SK-N-MC (cell line): ENCODE measurements around the gene KCNAB2.

Source experiments
- DNase-seq: peaks from one replicate; pipeline ENCODE4 v3.0.0-alpha.2; 2011; ENCODE audit warnings: low read depth, low spot score
- H3K27ac ChIP-seq: fragments of 200-600 bp; sonication (generic); 2 replicates; pipeline ENCODE4 v1.5.1; 2016; ENCODE audit warnings: mixed run types
- H3K36me3 ChIP-seq: fragments of 200-600 bp; sonication (generic); 2 replicates; pipeline ENCODE4 v1.6.1; 2017; ENCODE audit warnings: antibody characterized with exemption, low read length, mixed read lengths; ENCODE audit not compliant: insufficient read depth
- H3K4me3 ChIP-seq: fragments of 200-600 bp; sonication (generic); 2 replicates; pipeline ENCODE4 v1.5.1; 2016
- H3K9ac ChIP-seq: fragments of 200-600 bp; sonication (generic); 2 replicates; pipeline ENCODE4 v1.8.0; 2017; ENCODE audit warnings: mixed run types, mixed read lengths; ENCODE audit not compliant: insufficient read length
- H3K9me3 ChIP-seq: fragments of 200-600 bp; sonication (generic); 2 replicates; pipeline ENCODE4 v1.6.1; 2017; ENCODE audit warnings: low read depth, mild to moderate bottlenecking, antibody characterized with exemption, low read length, moderate library complexity, mixed read lengths
- EZH2 ChIP-seq: fragments of 200-600 bp; sonication (generic); IDR thresholded peaks from one replicate; pipeline ENCODE4 v1.6.1; 2017; ENCODE audit warnings: antibody characterized with exemption
- FOXP2 ChIP-seq: optimal IDR thresholded peaks from 2 replicates; pipeline ENCODE3; 2011; ENCODE audit warnings: mild to moderate bottlenecking, moderate library complexity; ENCODE audit not compliant: insufficient read depth; ENCODE audit errors: extremely low read length, control extremely low read depth
- POLR2AphosphoS5 ChIP-seq: IDR thresholded peaks from 2 replicates; pipeline ENCODE4 v1.6.1; 2012; ENCODE audit warnings: mild to moderate bottlenecking, low read depth, low read length, borderline replicate concordance

Gene KCNAB2

GRCh38 chr1:6093071-6093470 is 47.4 kb downstream of the KCNAB2 start:
- no peak overlapping the region for H3K27ac ChIP-seq

GRCh38 chr1:6093611-6094010 is 47.9 kb downstream of the KCNAB2 start:
- Histone ChIP-seq H3K4me3 (no peak overlapping the region), H3K9ac (no peak overlapping the region), H3K9me3 (no peaks in the 10 kb centered on the region), H3K27ac (no peak overlapping the region), H3K36me3 (no peaks in the 10 kb centered on the region)
- DNase-seq = no peak
- TF ChIP-seq POLR2AphosphoS5 = no peak
- TF ChIP-seq FOXP2 = no peak
- no peak for TF ChIP-seq EZH2

More at GRCh38 chr1:6093071-6093470, 47.4 kb downstream of the KCNAB2 start:
- no peak for DNase-seq
- TF ChIP-seq POLR2AphosphoS5 = no peak
- no peak for TF ChIP-seq FOXP2
- TF ChIP-seq EZH2 = no peak
- no peaks in the 10 kb centered on the region for H3K36me3 ChIP-seq
- no peak overlapping the region for H3K9ac ChIP-seq
- no peaks in the 10 kb centered on the region for H3K9me3 ChIP-seq
- no peak overlapping the region for H3K4me3 ChIP-seq

DNA sequence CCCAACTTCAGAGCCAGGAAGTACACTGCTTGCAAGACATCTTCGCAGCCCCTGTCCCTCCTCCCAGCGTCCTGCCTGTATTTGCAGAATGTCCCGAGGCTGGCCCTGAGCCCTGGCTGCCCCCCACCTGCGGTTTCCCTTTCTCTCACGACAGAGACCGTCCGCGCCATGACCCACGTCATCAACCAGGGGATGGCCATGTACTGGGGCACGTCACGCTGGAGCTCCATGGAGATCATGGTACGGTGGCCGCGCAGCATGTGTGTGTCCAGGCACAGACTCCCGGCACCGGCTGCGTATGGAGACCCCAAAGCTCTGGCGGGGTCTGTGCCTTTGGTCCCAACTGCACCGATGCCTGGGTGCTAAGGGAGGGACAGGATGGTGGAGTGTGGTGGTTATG is 48.6 kb downstream of the KCNAB2 start:
- Histone ChIP-seq H3K9ac (no peak overlapping the region), H3K4me3 (no peak overlapping the region), H3K36me3 (no peaks in the 10 kb centered on the region), H3K27ac (no peak overlapping the region), H3K9me3 (no peaks in the 10 kb centered on the region)
- no peak for TF ChIP-seq FOXP2
- no peak for TF ChIP-seq POLR2AphosphoS5
- no peak for TF ChIP-seq EZH2
- DNase-seq = no peak

DNA sequence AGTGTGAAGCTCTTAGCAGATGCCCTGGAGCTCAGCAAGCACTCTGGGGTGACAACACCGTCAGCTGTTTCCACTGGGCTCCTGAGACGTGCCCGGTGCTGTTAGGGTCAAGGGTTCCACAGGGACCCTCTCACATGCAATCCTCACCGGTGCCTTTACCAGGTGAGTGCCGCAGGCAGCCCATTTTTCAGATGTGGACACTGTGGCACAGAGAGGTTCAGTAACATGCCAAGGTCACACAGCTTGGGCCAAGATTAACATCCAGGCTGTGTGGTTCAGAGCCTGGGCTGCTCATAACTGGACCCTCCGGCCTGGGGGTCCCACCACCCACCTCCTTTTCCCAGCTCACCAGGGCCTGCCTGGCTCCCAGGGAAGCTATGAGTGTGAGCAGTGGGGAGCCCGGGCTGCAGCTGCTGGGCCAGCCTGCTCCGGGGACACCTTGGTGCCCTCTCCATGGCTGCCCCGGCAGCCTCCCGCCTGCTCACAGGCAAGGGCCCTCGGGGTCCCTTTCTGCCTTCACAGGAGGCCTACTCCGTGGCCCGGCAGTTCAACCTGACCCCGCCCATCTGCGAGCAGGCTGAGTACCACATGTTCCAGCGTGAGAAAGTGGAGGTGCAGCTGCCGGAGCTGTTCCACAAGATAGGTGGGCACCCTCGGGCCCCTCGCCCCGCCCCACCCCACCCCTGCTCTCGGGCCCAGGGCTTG is 49.3 kb downstream of the KCNAB2 start:
- Histone ChIP-seq H3K4me3 (no peak overlapping the region), H3K36me3 (no peaks in the 10 kb centered on the region), H3K9ac (no peak overlapping the region), H3K9me3 (no peaks in the 10 kb centered on the region), H3K27ac (no peak overlapping the region)
- DNase-seq = no peak
- TF ChIP-seq EZH2 (no peak), FOXP2 (no peak), POLR2AphosphoS5 (no peak)

- no peak overlapping the region for H3K9ac ChIP-seq
- H3K9me3 ChIP-seq = no peaks in the 10 kb centered on the region
- DNase-seq = no peak
- H3K27ac ChIP-seq = no peak overlapping the region
- H3K4me3 ChIP-seq = no peak overlapping the region
- TF ChIP-seq FOXP2 (no peak), POLR2AphosphoS5 (no peak), EZH2 (no peak)
- H3K36me3 ChIP-seq = no peaks in the 10 kb centered on the region
Measured at GRCh38 chr1:6095511-6096242, 50.0 kb downstream of the KCNAB2 start.

GRCh38 chr1:6096243-6097116 is 50.8 kb downstream of the KCNAB2 start:
- H3K36me3 ChIP-seq = no peaks in the 10 kb centered on the region
- TF ChIP-seq POLR2AphosphoS5 = no peak
- no peak for TF ChIP-seq FOXP2
- no peak for TF ChIP-seq EZH2

DNA sequence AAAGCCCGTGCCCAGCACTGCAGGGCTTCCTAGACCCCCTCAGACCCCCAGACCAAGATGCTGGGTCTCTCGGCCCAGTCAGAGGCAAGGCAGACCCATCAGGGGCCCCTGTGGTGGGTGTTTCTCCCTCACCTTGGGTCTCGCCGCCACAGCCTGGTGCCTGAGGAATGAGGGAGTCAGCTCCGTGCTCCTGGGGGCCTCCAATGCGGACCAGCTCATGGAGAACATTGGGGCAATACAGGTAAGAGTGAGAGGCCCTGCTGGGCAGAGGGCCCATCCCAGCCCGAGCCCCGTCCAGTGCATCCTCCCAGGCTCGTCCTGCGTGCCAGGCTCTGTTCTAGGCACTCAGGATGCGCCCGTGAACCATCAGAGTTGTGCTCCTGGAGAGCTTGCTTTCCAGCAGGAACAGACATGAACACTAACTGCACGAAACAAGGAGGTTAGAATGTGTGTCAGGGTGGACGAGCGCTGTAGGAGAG is 51.5 kb downstream of the KCNAB2 start:
- DNase-seq = no peak
- H3K36me3 ChIP-seq = no peaks in the 10 kb centered on the region
- H3K9ac ChIP-seq = no peak overlapping the region
- no peak overlapping the region for H3K27ac ChIP-seq
- no peaks in the 10 kb centered on the region for H3K9me3 ChIP-seq
- TF ChIP-seq FOXP2 (no peak), POLR2AphosphoS5 (no peak), EZH2 (no peak)
- no peak overlapping the region for H3K4me3 ChIP-seq

More at GRCh38 chr1:6096243-6097116, 50.8 kb downstream of the KCNAB2 start:
- Histone ChIP-seq H3K27ac (no peak overlapping the region), H3K9me3 (no peaks in the 10 kb centered on the region), H3K4me3 (no peak overlapping the region), H3K9ac (no peak overlapping the region)
- DNase-seq = no peak

DNA sequence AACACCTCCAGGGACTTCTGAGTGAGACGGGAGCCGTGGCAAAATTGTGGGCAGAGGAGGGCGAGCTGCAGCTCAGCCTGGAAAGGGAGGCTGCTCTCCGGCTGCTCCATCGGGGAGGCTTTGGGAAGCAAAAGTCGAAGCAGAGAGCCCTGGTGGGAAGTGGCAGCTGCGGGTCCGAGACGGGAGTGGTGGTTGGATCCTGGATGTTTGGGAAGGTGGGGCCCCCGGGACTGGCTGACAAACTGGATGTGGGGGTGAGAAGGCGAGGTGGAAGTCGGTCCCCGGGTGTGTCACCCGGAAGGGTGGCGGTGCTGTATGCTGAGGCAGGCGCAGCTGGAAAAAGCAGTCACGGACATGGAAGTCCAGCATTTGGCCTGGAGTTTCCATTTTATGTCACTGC is 52.1 kb downstream of the KCNAB2 start:
- DNase-seq = no peak
- no peak overlapping the region for H3K4me3 ChIP-seq
- H3K9ac ChIP-seq = no peak overlapping the region
- no peaks in the 10 kb centered on the region for H3K9me3 ChIP-seq
- H3K27ac ChIP-seq = no peak overlapping the region
- TF ChIP-seq EZH2 (no peak), POLR2AphosphoS5 (no peak), FOXP2 (no peak)
- H3K36me3 ChIP-seq = no peaks in the 10 kb centered on the region
